Activated T-cell treated with anti-CD3 and anti-CD28 coated beads for 1 hour (primary cell): ENCODE results near the gene KCP.

Experiments used
- DNase-seq: peaks from one replicate; pipeline ENCODE4 v3.0.0-alpha.2; 2020; ENCODE audit warnings: low read depth

Gene KCP

GRCh38 chr7:128939075-128939860, 28.8 kb upstream of the KCP start:
- no peak for DNase-seq

GRCh38 chr7:128938544-128939074, 28.1 kb upstream of the KCP start:
- no peak for DNase-seq

DNA sequence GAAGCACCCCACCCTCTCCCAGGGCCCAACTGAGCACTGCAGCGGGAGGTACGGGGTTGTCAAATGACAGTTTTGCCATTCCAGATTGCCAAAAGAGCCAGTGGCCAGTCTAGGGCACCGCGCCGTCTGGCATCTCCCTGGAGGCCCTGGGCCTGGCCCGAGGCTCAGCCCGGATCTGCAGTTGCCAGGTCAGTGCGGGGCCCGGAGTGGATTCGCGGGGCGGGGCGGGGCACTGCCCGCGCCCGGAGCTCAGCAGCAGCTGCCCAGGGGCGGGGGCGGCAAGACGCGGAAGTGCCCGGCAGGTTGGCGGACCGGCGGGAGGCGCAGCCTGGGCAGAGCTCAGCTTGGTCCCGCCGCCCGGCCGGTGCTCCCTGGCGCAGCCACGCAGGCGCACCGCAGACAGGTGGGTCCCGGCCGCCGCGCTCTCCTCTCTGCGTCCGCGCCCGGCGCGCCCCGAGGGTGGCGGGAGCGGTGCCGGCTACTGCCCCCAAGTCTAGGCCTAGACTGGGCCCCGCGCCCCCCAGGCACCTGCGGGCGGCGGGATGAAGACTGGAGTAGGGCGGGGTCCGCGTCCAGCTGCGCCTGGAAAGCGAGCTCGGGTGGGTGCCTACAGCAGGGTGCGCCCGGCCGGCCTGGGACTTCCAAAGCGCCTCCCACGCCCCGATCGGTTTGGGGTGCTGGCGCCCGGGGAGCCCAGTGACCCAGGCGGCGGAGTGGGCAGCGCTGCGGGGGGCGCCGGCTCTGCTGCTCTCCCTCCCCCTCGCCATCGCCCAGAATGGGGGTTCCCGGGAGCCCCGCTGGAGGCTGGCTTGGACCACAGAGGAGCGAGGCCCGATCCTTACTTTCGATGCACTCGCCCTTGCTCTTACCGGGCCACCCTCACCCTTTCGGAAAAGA, 27.4 kb upstream of the KCP start, which contains the start of gene IRF5:
Gene IRF5 (plus strand): TSS at position 281 of the 897 bp plus-strand sequence. CDS start 4,155 bp downstream, outside the sequence.
- DNase-seq: no peak

DNA sequence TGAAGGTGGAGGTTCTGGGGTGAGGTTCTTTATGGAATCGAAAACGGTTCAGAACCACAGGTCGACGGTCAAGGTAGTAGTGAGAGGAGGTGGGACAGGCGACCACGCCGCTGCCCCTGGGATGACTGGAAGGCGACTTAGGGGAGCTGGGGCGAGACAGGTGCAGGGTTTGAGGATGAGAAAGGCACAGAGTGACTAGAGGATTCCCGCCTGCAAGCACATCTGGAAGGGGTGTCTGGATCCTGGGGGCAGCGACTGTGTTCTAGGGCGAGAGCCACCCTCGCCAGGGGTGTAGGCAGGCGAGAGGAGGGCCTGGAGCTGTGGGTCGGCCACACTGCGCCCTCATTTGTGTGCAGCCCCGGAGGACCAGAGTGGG, 26.8 kb upstream of the KCP start:
- DNase-seq: no peak

DNA sequence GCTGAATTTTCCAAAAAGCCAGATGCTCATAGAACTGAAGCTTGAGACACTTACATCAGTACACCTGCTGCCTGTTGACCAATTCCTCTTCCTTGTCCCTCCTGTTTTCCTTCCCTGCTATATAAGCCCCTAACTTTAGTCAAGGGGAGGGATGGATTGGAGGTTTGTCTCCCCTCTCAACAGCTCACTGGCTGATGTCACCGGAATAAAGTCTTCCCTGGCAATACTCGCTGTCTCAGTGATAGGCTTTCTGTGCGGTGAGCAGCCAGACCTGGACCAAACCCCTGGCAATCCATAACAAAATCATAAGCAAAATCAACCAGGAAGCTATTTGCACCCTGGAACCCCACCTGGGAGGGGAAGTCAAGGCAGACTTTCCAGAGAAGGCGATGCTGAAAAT, 26.3 kb upstream of the KCP start:
- DNase-seq: no peak

- DNase-seq: no peak
Measured at GRCh38 chr7:128935342-128935730, 24.8 kb upstream of the KCP start.

- no peak for DNase-seq
Measured at GRCh38 chr7:128934361-128935341, 24.1 kb upstream of the KCP start.

DNA sequence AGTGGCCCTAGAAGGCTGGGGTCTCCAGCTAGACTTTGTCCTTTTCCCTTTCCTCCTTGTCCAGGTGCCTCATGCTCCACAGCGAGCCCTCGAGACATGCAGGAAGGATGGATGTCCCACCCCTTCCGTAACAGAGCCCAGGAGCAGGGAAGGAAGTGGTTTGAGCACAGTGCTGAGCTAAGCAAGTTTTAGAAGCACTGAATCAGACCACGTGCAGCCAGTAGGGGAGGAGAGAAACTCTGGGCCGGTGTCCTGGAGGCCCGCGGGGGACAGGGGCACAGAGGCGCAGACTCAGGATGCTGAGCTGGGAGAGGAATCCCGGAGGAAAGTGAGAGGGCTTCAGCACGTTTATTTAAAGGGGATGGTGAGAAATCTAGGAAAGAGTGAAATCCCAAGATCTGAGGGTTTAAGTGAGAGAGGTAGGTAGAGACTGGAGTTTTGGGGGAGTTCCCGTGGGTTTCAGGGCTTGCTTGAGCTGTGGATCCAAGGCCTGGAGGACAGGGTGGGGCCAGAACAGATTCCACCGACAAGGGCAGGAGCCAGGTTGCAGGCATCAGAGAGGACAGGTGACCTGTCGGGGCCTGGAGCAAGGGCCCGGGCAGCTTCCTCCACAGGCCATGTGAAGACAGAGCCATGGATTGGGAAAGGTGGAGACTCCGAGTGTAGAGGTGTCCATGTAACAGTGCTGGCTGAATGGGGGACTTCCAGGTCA, 22.8 kb upstream of the KCP start:
- no peak for DNase-seq

- DNase-seq: no peak
Measured at GRCh38 chr7:128932862-128933179, 22.3 kb upstream of the KCP start.

DNA sequence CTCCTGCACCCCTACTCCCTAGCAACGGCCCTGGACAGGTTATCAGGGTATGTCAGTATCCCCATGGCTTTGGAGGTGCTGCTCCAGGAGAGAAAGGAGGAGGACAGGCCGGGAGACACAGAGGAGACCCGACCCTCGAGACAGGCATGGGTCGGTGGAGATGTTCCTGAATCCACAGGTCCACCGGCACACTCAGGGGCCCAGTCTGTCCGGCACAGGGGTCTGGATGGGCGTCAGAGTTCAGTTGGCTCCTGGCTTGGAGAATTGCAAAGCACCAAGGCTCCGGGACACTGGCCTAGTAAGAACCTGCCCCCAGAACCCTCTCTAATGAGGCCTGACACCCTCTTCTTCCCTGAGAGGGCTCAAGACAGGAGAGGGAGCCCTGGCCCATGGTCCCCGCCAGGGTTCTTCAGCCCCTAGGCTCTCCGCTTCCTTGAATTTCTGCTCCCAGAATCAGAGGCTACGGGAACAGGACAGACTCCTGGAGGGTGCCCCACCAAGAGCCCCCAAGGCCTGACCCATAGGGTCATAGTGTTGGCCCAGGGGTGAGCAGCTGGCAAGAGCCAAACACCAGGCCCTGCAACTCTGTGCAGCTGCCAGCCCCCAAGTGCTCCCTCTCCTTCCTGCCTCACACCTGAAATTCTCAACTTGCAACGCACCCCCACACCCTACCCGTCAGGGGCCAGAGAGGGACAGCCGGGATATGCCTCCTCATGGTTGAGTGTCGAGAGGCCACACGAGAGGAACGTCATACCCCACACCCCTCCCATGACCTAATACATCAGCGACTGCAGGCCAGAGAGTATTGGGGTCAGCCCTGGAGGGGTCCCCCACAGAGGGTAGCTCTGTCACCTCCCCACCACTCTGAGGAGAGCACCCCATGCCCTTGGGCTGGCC, 21.7 kb upstream of the KCP start:
- no peak for DNase-seq

- DNase-seq: no peak
Measured at GRCh38 chr7:128931190-128931798, 20.8 kb upstream of the KCP start.

- DNase-seq: no peak
Measured at GRCh38 chr7:128928882-128929788, 18.6 kb upstream of the KCP start.

GRCh38 chr7:128928159-128928813, 17.8 kb upstream of the KCP start:
- DNase-seq: no peak

GRCh38 chr7:128924707-128925588, 14.4 kb upstream of the KCP start:
- no peak for DNase-seq

- DNase-seq: no peak
Measured at GRCh38 chr7:128923411-128923800, 12.9 kb upstream of the KCP start.

DNA sequence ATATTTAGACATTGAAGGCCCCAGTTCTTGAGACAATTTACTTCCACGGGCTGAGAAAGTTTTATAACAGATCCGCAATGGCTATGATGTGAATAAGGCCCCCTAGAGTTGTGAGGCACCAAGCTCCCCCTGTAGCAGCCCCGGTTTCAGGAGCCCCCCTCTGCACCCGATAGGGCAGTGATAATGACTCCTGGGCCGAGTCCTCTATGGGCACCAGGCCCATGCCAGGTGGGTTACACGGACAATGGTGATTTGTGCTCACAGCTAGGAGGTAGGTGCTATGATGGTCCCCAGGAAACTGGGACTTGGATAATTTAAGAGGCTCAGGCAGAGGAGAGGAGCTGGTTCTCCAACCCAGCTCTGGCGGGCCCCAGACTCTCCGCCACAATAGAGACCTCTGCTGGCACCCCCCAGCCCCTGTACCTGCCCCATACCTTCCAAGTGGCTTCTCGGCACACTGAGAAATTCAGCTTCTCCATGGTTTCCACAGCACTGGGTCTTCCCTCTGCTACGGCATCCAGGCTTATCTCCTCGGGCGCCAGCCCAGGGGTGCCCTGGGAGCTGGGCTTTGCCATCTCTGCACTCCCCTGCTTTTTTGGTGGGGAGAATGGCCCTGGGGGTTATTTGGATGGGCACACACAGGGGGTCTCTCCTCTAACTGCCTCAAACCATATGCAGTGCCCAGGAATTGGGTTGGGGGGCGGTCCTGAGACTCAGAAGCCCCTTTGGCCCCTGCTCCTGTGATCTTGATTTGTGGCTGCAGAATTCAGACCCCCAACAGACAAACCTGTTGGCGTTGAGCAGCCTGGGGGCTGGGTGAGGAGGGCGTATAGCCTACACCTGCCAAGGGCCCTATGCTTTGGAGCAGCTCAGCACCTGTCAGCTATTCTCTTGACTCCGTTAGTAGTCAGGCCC, 12.2 kb upstream of the KCP start:
- DNase-seq: no peak
